PC-9 (cell line): ENCODE measurements around the gene INPP5B. TPM values are rescaled to one million over a fixed set of nuclear protein-coding genes. Genes with fewer than 3 reads are reported as not detected.

Experiments
- BruUV-seq: library from RNA; stranded (reverse); fragments of 400-500 nt; replicated peaks from 2 replicates; lab custom pipeline; 2021; lab: Mats Ljungman, UMichigan
- CTCF ChIA-PET: fragments of 300-600 bp; sonication (Branson Sonifier 250); formaldehyde crosslinking; loops from one replicate; lab custom pipeline; 2022; ENCODE audit warnings: antibody characterized with exemption; lab: Charles Lee
- POLR2A ChIA-PET: fragments of 300-600 bp; sonication (Branson Sonifier 250); formaldehyde crosslinking; loops from one replicate; lab custom pipeline; 2022; ENCODE audit warnings: antibody characterized with exemption; ENCODE audit not compliant: unreplicated experiment; lab: Charles Lee
- DNase-seq, 2 experiments: peaks; one replicate each; pipeline versions ENCODE4 v3.0.0 to v3.0.0-alpha.2; 2015 to 2022; ENCODE audit warnings: mixed read lengths in 1 of 2
- H2AFZ ChIP-seq: fragments of 200-600 bp; sonication (generic); 2 replicates; pipeline ENCODE4 v1.8.1; 2017; ENCODE audit warnings: antibody characterized with exemption
- H3F3A ChIP-seq: fragments of 200-600 bp; sonication (generic); 2 replicates; pipeline ENCODE4 v1.8.1; 2017; ENCODE audit warnings: antibody characterized with exemption, mild to moderate bottlenecking, low read depth; ENCODE audit not compliant: insufficient read depth
- H3K27ac ChIP-seq: fragments of 200-600 bp; sonication (generic); 2 replicates; pipeline ENCODE4 v1.6.1; 2016; ENCODE audit warnings: mixed run types
- H3K27me3 ChIP-seq: fragments of 200-600 bp; sonication (generic); 2 replicates; pipeline ENCODE4 v1.6.1; 2016; ENCODE audit warnings: low read depth, mixed run types; ENCODE audit not compliant: insufficient read depth
- H3K36me3 ChIP-seq: fragments of 200-600 bp; sonication (generic); 2 replicates; pipeline ENCODE4 v1.6.1; 2016; ENCODE audit warnings: low read depth, mixed run types
- H3K4me1 ChIP-seq: fragments of 200-600 bp; sonication (generic); replicated peaks from 2 replicates; pipeline ENCODE4 v1.6.1; 2016; ENCODE audit warnings: mixed run types; ENCODE audit not compliant: insufficient read depth
- H3K4me2 ChIP-seq: fragments of 200-600 bp; sonication (generic); 2 replicates; pipeline ENCODE4 v1.6.1; 2017; ENCODE audit warnings: mixed run types
- H3K4me3 ChIP-seq: fragments of 200-600 bp; sonication (generic); 2 replicates; pipeline ENCODE4 v1.6.1; 2016; ENCODE audit warnings: mixed run types
- H3K79me2 ChIP-seq: fragments of 200-600 bp; sonication (generic); 2 replicates; pipeline ENCODE4 v1.6.1; 2017; ENCODE audit warnings: low read depth, mixed run types
- H3K9me2 ChIP-seq: fragments of 200-600 bp; sonication (generic); 2 replicates; pipeline ENCODE4 v1.8.1; 2017; ENCODE audit warnings: mild to moderate bottlenecking; ENCODE audit not compliant: insufficient read depth
- H3K9me3 ChIP-seq: fragments of 200-600 bp; sonication (generic); 2 replicates; pipeline ENCODE4 v1.8.1; 2016; ENCODE audit warnings: low read depth; ENCODE audit not compliant: insufficient read depth
- H4K20me1 ChIP-seq: fragments of 200-600 bp; sonication (generic); 2 replicates; pipeline ENCODE4 v1.8.1; 2017; ENCODE audit not compliant: insufficient read depth
- CTCF ChIP-seq: fragments of 200-600 bp; sonication (generic); conservative IDR thresholded peaks from 2 replicates; pipeline ENCODE4 v1.6.1; 2017; ENCODE audit warnings: mixed run types, antibody characterized with exemption, mild to moderate bottlenecking, moderate library complexity
- EZH2 ChIP-seq: fragments of 200-600 bp; sonication (generic); IDR thresholded peaks from 2 replicates; pipeline ENCODE4 v1.8.0; 2017; ENCODE audit warnings: antibody characterized with exemption, low read depth
- intact Hi-C: fragments of 100-400 bp; cut with micrococcal nuclease; formaldehyde crosslinking; loops from one replicate; pipeline ENCODE4 v1.10.0; 2022; ENCODE audit not compliant: unreplicated experiment
- total RNA-seq: library from RNA; stranded (reverse); gene quantifications from 2 replicates; pipeline ENCODE4 v1.2.3, GENCODE V29; 2021

Gene INPP5B
- total RNA-seq, 1 experiment from 2014 or later = 28.1 TPM

- Histone ChIP-seq H3K9me2 (no peaks in the 10 kb centered on the region), H3K27me3 (no peaks in the 10 kb centered on the region), H2AFZ (no peak overlapping the region), H3K4me3 (no peak overlapping the region), H3K27ac (no peak overlapping the region), H3K79me2 (no peaks in the 10 kb centered on the region), H4K20me1 (no peaks in the 10 kb centered on the region), H3K9me3 (no peaks in the 10 kb centered on the region), H3K4me1 (no peaks in the 10 kb centered on the region), H3F3A (peaks cover 4% of the 10 kb centered on the region; the same call in 1 of the 2 replicates), H3K36me3 (peaks cover 26% of the 10 kb centered on the region; the same call in 1 of the 2 replicates), H3K4me2 (no peak overlapping the region)
- CTCF ChIA-PET = interaction anchor here (0.6 kb wide), 1 partner anchor 87 kb away, joined by 3 read pairs; no protein-coding TSS in a partner anchor
- POLR2A ChIA-PET = interaction anchor here (0.5 kb wide), 1 partner anchor 1153 kb away, joined by 9 read pairs; no protein-coding TSS in a partner anchor
- no peak for TF ChIP-seq EZH2
- no peak for TF ChIP-seq CTCF
- intact Hi-C loops = no loop called here
- BruUV-seq = no TSS peak
- no peak for DNase-seq
Observed at GRCh38 chr1:37831809-37832208, 115.0 kb downstream of the INPP5B start.

- ChIA-PET CTCF (no interaction called here), POLR2A (no interaction called here)
- Histone ChIP-seq H3K27ac (no peak overlapping the region), H3K4me1 (no peaks in the 10 kb centered on the region), H4K20me1 (no peaks in the 10 kb centered on the region), H3K27me3 (no peaks in the 10 kb centered on the region), H3K4me2 (no peak overlapping the region), H3K9me3 (no peaks in the 10 kb centered on the region), H3K79me2 (no peaks in the 10 kb centered on the region), H3K4me3 (no peak overlapping the region), H3K36me3 (peaks cover 26% of the 10 kb centered on the region; the same call in 1 of the 2 replicates), H3K9me2 (no peaks in the 10 kb centered on the region), H2AFZ (no peak overlapping the region), H3F3A (peaks cover 4% of the 10 kb centered on the region; the same call in 1 of the 2 replicates)
- DNase-seq = no peak
- no TSS peak for BruUV-seq
- intact Hi-C loops = no loop called here
- no peak for TF ChIP-seq EZH2
- TF ChIP-seq CTCF = no peak
Observed at GRCh38 chr1:37831109-37831508, 115.7 kb downstream of the INPP5B start.

- no peaks in the 10 kb centered on the region for H3K27me3 ChIP-seq
- no peak for DNase-seq
- H3K27ac ChIP-seq = no peak overlapping the region
- no TSS peak for BruUV-seq
- H3K4me2 ChIP-seq = no peak overlapping the region
- H3K9me2 ChIP-seq = no peaks in the 10 kb centered on the region
- H3K4me1 ChIP-seq = no peaks in the 10 kb centered on the region
- intact Hi-C loops = no loop called here
- H2AFZ ChIP-seq = no peak overlapping the region
- peaks cover 4% of the 10 kb centered on the region; the same call in 1 of the 2 replicates for H3F3A ChIP-seq
- ChIA-PET CTCF (no interaction called here), POLR2A (no interaction called here)
- no peaks in the 10 kb centered on the region for H3K79me2 ChIP-seq
- peaks cover 22% of the 10 kb centered on the region for H3K36me3 ChIP-seq
- H4K20me1 ChIP-seq = no peaks in the 10 kb centered on the region
- TF ChIP-seq CTCF (no peak), EZH2 (no peak)
- no peak overlapping the region for H3K4me3 ChIP-seq
- no peaks in the 10 kb centered on the region for H3K9me3 ChIP-seq
Observed at GRCh38 chr1:37828410-37829074, 118.3 kb downstream of the INPP5B start.
